Activated CD4-positive, alpha-beta T cell treated with anti-CD3 and anti-CD28 coated beads for 36 hours (primary cell): ENCODE measurements around the gene XYLB. TPM values are rescaled to one million over a fixed set of nuclear protein-coding genes. Genes with fewer than 3 reads are reported as not detected.

Source experiments
- ATAC-seq: fragments of 200-7000 bp; cut with Tn5 transposase; one replicate; pipeline ENCODE4 v1.10.0; 2021; ENCODE audit warnings: mild to moderate bottlenecking, moderate library complexity
- CTCF ChIA-PET: fragments of 350-600 bp; sonication (Branson Sonifier 250); formaldehyde crosslinking; loops from one replicate; lab custom pipeline; 2021; ENCODE audit warnings: antibody characterized with exemption; lab: Charles Lee
- POLR2A ChIA-PET: fragments of 350-600 bp; sonication (Branson Sonifier 250); formaldehyde crosslinking; loops from one replicate; lab custom pipeline; 2021; ENCODE audit warnings: antibody characterized with exemption, inconsistent platforms; lab: Charles Lee
- DNase-seq: peaks from one replicate; pipeline ENCODE4 v3.0.0-alpha.2; 2020
- H3K27ac Mint-ChIP-seq: one replicate; pipeline ENCODE4 v1.8.0; 2021; ENCODE audit warnings: mixed read lengths
- H3K27me3 Mint-ChIP-seq: one replicate; pipeline ENCODE4 v1.8.0; 2021; ENCODE audit warnings: mixed read lengths
- H3K36me3 Mint-ChIP-seq: one replicate; pipeline ENCODE4 v1.8.0; 2021; ENCODE audit warnings: low read depth, mixed read lengths
- H3K4me1 Mint-ChIP-seq: one replicate; pipeline ENCODE4 v1.8.0; 2021; ENCODE audit warnings: mixed read lengths
- H3K4me3 Mint-ChIP-seq: one replicate; pipeline ENCODE4 v1.8.0; 2021; ENCODE audit warnings: mild to moderate bottlenecking, moderate library complexity, mixed read lengths
- H3K9me3 Mint-ChIP-seq: one replicate; pipeline ENCODE4 v1.8.0; 2021; ENCODE audit warnings: low read depth, mixed read lengths
- intact Hi-C, 2 experiments: fragments of 100-400 bp; cut with DNase I in 1 of 2; cut with micrococcal nuclease in 1 of 2; formaldehyde crosslinking; loops; one replicate each; pipeline versions ENCODE4 v1.14.2 to v1.15.1; 2022 to 2024; cut with DNase I, micrococcal nuclease
- total RNA-seq, 2 experiments: library from RNA; stranded (reverse); gene quantifications; one replicate each; pipeline ENCODE4 v1.2.3, GENCODE V29; 2021

XYLB gene
- total RNA-seq, 2 experiments from 2014 or later: 5.0 to 5.3 TPM

GRCh38 chr3:38450853-38451252, 104.3 kb downstream of the XYLB start:
- intact Hi-C loops: loop anchor here (5.0 to 10.0 kb wide), 2 partner anchors 316 to 601 kb away; partner anchors contain the start of genes ACAA1 (in 1 of the 2), MYD88 (in 1 of the 2), SCN11A (in 1 of the 2) and WDR48 (in 1 of the 2)
- H3K27ac Mint-ChIP-seq: no peak overlapping the region
- ATAC-seq: no peak
- ChIA-PET POLR2A (interaction anchor here (0.7 kb wide), 1 partner anchor 18 kb away, joined by 4 read pairs; no protein-coding TSS in a partner anchor), CTCF (no interaction called here)
- H3K4me3 Mint-ChIP-seq: no peak overlapping the region
- no peaks in the 10 kb centered on the region for H3K36me3 Mint-ChIP-seq
- peaks cover 2% of the 10 kb centered on the region for H3K27me3 Mint-ChIP-seq
- peaks cover 3% of the 10 kb centered on the region for H3K9me3 Mint-ChIP-seq
- H3K4me1 Mint-ChIP-seq: peaks cover 6% of the 10 kb centered on the region
- DNase-seq: no peak

GRCh38 chr3:38453075-38453912, 106.7 kb downstream of the XYLB start, which contains the start of gene ACVR2B:
Gene ACVR2B (plus strand): TSS chr3:38453890. CDS start chr3:38454323, 433 bp downstream.
- peak; percentile 71 for ATAC-seq
- POLR2A ChIA-PET: interaction anchor here (0.6 kb wide), 1 partner anchor 1464 kb away, joined by 3 read pairs; no protein-coding TSS in a partner anchor

GRCh38 chr3:38453913-38454177, 107.3 kb downstream of the XYLB start:
- Mint-ChIP-seq H3K4me1 (peaks cover 9% of the 10 kb centered on the region), H3K9me3 (peaks cover 3% of the 10 kb centered on the region), H3K36me3 (no peaks in the 10 kb centered on the region), H3K4me3 (peak overlapping the region; percentile 87), H3K27me3 (peaks cover 2% of the 10 kb centered on the region), H3K27ac (no peak overlapping the region)
- no peak for DNase-seq
- ATAC-seq: no peak
- intact Hi-C loops: loop anchor here (1.0 to 10.0 kb wide), 6 partner anchors 42 to 598 kb away; partner anchors contain the start of genes ACAA1 (in 2 of the 2), EXOG (in 1 of the 2), MYD88 (in 1 of the 2) and SCN11A (in 1 of the 2)
- ChIA-PET POLR2A (interaction anchor here (0.6 kb wide), 1 partner anchor 1465 kb away, joined by 3 read pairs; no protein-coding TSS in a partner anchor), CTCF (no interaction called here)

More at GRCh38 chr3:38453075-38453912, 106.7 kb downstream of the XYLB start, which contains the start of gene ACVR2B:
- intact Hi-C loops: loop anchor here (1.0 to 10.0 kb wide), 5 partner anchors 43 to 599 kb away; partner anchors contain the start of genes ACAA1 (in 2 of the 2), EXOG (in 1 of the 2), MYD88 (in 1 of the 2) and SCN11A (in 1 of the 2)
- peaks cover 2% of the 10 kb centered on the region for H3K27me3 Mint-ChIP-seq
- H3K27ac Mint-ChIP-seq: peak within 1 kb of the TSS; percentile 81
- H3K4me3 Mint-ChIP-seq: peak within 1 kb of the TSS; percentile 87
- peak; percentile 85 for DNase-seq
- H3K4me1 Mint-ChIP-seq: peaks cover 9% of the 10 kb centered on the region
- H3K36me3 Mint-ChIP-seq: no peaks in the 10 kb centered on the region
- H3K9me3 Mint-ChIP-seq: peaks cover 3% of the 10 kb centered on the region
- CTCF ChIA-PET: interaction anchor here (0.6 kb wide), 2 partner anchors 68 to 106 kb away, joined by 3 read pairs; no protein-coding TSS in a partner anchor

- peak; percentile 67 for ATAC-seq
- Mint-ChIP-seq H3K9me3 (peaks cover 3% of the 10 kb centered on the region), H3K27ac (peak overlapping the region; percentile 81), H3K27me3 (peaks cover 2% of the 10 kb centered on the region), H3K4me1 (peaks cover 9% of the 10 kb centered on the region), H3K36me3 (no peaks in the 10 kb centered on the region), H3K4me3 (peak overlapping the region; percentile 87)
- ChIA-PET CTCF (no interaction called here), POLR2A (interaction anchor here (0.7 kb wide), 1 partner anchor 395 kb away, joined by 3 read pairs; no protein-coding TSS in a partner anchor)
- intact Hi-C loops: loop anchor here (1.0 to 10.0 kb wide), 3 partner anchors 108 to 598 kb away; partner anchors contain the start of genes ACAA1 (in 1 of the 2), MYD88 (in 1 of the 2), SCN11A (in 1 of the 2) and WDR48 (in 1 of the 2)
- peak; percentile 58 for DNase-seq
These were observed 107.7 kb downstream of the XYLB start for GRCh38 chr3:38454178-38454883.

GRCh38 chr3:38454884-38455638, 108.5 kb downstream of the XYLB start:
- POLR2A ChIA-PET: interaction anchor here (0.7 kb wide), 1 partner anchor 395 kb away, joined by 3 read pairs; no protein-coding TSS in a partner anchor
- peak overlapping the region; percentile 87 for H3K4me3 Mint-ChIP-seq
- H3K9me3 Mint-ChIP-seq: peaks cover 3% of the 10 kb centered on the region
- peak overlapping the region; percentile 81 for H3K27ac Mint-ChIP-seq
- intact Hi-C loops: loop anchor here (1.0 to 10.0 kb wide), 5 partner anchors 41 to 597 kb away; partner anchors contain the start of genes ACAA1 (in 1 of the 2), EXOG (in 1 of the 2), MYD88 (in 1 of the 2) and OXSR1 (in 1 of the 2)
- H3K4me1 Mint-ChIP-seq: peaks cover 9% of the 10 kb centered on the region
- no peaks in the 10 kb centered on the region for H3K36me3 Mint-ChIP-seq
- peak; percentile 52 for ATAC-seq
- CTCF ChIA-PET: no interaction called here
- peak; percentile 69 for DNase-seq
- H3K27me3 Mint-ChIP-seq: no peaks in the 10 kb centered on the region

GRCh38 chr3:38455639-38456430, 109.2 kb downstream of the XYLB start:
- H3K27me3 Mint-ChIP-seq: no peaks in the 10 kb centered on the region
- DNase-seq: no peak
- peak overlapping the region; percentile 87 for H3K4me3 Mint-ChIP-seq
- peak overlapping the region; percentile 37 for H3K27ac Mint-ChIP-seq
- ATAC-seq: no peak
- ChIA-PET POLR2A (interaction anchor here (0.5 kb wide), 1 partner anchor 600 kb away, joined by 3 read pairs; no protein-coding TSS in a partner anchor), CTCF (interaction anchor here (0.6 to 1.4 kb wide), 2 partner anchors 36 to 120 kb away, joined by 4 to 5 read pairs; no protein-coding TSS in a partner anchor)
- H3K4me1 Mint-ChIP-seq: peaks cover 9% of the 10 kb centered on the region
- no peaks in the 10 kb centered on the region for H3K36me3 Mint-ChIP-seq
- intact Hi-C loops: loop anchor here (1.0 to 10.0 kb wide), 3 partner anchors 40 to 321 kb away; partner anchors contain the start of genes ACAA1 (in 1 of the 2), EXOG (in 1 of the 2), MYD88 (in 1 of the 2) and OXSR1 (in 1 of the 2)
- peaks cover 1% of the 10 kb centered on the region for H3K9me3 Mint-ChIP-seq

- H3K27ac Mint-ChIP-seq: no peak overlapping the region
- intact Hi-C loops: loop anchor here in 1 of 2 experiments (10.0 kb wide), 1 partner anchor 323 kb away; the partner anchor contains the start of genes ACAA1 and MYD88
- ChIA-PET POLR2A (no interaction called here), CTCF (no interaction called here)
- DNase-seq (no peak), ATAC-seq (no peak)
- no peak overlapping the region for H3K4me3 Mint-ChIP-seq
- H3K9me3 Mint-ChIP-seq: no peaks in the 10 kb centered on the region
- H3K27me3 Mint-ChIP-seq: no peaks in the 10 kb centered on the region
- no peaks in the 10 kb centered on the region for H3K36me3 Mint-ChIP-seq
- peaks cover 9% of the 10 kb centered on the region for H3K4me1 Mint-ChIP-seq
These were observed 110.8 kb downstream of the XYLB start for GRCh38 chr3:38457111-38458003.

- no peak overlapping the region for H3K4me3 Mint-ChIP-seq
- CTCF ChIA-PET: interaction anchor here (0.7 kb wide), 1 partner anchor 9 kb away, joined by 3 read pairs; no protein-coding TSS in a partner anchor
- H3K36me3 Mint-ChIP-seq: no peaks in the 10 kb centered on the region
- POLR2A ChIA-PET: no interaction called here
- DNase-seq (no peak), ATAC-seq (no peak)
- peaks cover 5% of the 10 kb centered on the region for H3K4me1 Mint-ChIP-seq
- no peak overlapping the region for H3K27ac Mint-ChIP-seq
- intact Hi-C loops: loop anchor here in 1 of 2 experiments (10.0 kb wide), 1 partner anchor 324 kb away; the partner anchor contains the start of genes ACAA1 and MYD88
- H3K9me3 Mint-ChIP-seq: no peaks in the 10 kb centered on the region
- H3K27me3 Mint-ChIP-seq: no peaks in the 10 kb centered on the region
These were observed 112.4 kb downstream of the XYLB start for GRCh38 chr3:38458796-38459498.
